ENCODE results near the gene EHBP1L1. TPM values are rescaled to one million over a fixed set of nuclear protein-coding genes. Genes with fewer than 3 reads are reported as not detected.

The EHBP1L1 gene
- polyA plus RNA-seq, 2 of the 4 experiments (the other 2 are of a cell fraction), result 11.6 to 43.8 TPM

GRCh38 chr11:65584723-65585171 lies 8.9 kb downstream of the EHBP1L1 start:
- ATAC-seq (no peak), FAIRE-seq (no peak), DNase-seq (ENCODE audit: low read depth in 1 of 2, low spot score in 1 of 2) (no peak)
- CTCF ChIA-PET, result interaction anchor here (1.3 to 14.6 kb wide), 5 partner anchors 9 to 43 kb away, joined by 3 to 249 read pairs (median 48); partner anchors contain the start of genes FAM89B, MAP3K11, PCNX3 and ZNRD2
- Histone ChIP-seq H3K4me2 (no peak overlapping the region), H3K4me3 (no peak overlapping the region), H3K9me3 (no peaks in the 10 kb centered on the region), H3K27ac (no peak overlapping the region), H3K4me1 (peaks cover 15% of the 10 kb centered on the region)
- POLR2A ChIA-PET, result no interaction called here
- 94% methylated on average over 25 of the region's 46 CpGs for WGBS (ENCODE audit: missing lambda C conversion rate)
- TF ChIP-seq MAFK (IDR thresholded peaks at IDR 0.05; ENCODE audit: partially characterized antibody) (no peak), ZSCAN20 (CRISPR knock-in tag; IDR thresholded peaks at IDR 0.05) (no peak), HOXB5 (CRISPR knock-in tag; IDR thresholded peaks at IDR 0.05) (no peak), RNF2 (IDR thresholded peaks at IDR 0.05; ENCODE audit: borderline replicate concordance, low read depth) (no peak), GATA3 (IDR thresholded peaks at IDR 0.05; ENCODE audit: borderline replicate concordance) (no peak), NR3C1 (IDR thresholded peaks at IDR 0.05) (no peak), MYC (IDR thresholded peaks at IDR 0.05; ENCODE audit: borderline replicate concordance, low read length) (no peak), REST (IDR thresholded peaks at IDR 0.05) (no peak), CHD2 (IDR thresholded peaks at IDR 0.05; ENCODE audit: low read length, partially characterized antibody) (no peak), E2F6 (IDR thresholded peaks at IDR 0.05; ENCODE audit: borderline replicate concordance, low read depth) (no peak)
- TF ChIP-seq, protein P1, sequence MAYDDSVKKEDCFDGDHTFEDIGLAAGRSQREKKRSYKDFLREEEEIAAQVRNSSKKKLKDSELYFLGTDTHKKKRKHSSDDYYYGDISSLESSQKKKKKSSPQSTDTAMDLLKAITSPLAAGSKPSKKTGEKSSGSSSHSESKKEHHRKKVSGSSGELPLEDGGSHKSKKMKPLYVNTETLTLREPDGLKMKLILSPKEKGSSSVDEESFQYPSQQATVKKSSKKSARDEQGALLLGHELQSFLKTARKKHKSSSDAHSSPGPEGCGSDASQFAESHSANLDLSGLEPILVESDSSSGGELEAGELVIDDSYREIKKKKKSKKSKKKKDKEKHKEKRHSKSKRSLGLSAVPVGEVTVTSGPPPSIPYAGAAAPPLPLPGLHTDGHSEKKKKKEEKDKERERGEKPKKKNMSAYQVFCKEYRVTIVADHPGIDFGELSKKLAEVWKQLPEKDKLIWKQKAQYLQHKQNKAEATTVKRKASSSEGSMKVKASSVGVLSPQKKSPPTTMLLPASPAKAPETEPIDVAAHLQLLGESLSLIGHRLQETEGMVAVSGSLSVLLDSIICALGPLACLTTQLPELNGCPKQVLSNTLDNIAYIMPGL (CRISPR knock-in tag; IDR thresholded peaks at IDR 0.05; ENCODE audit: borderline replicate concordance), result no peak

DNA sequence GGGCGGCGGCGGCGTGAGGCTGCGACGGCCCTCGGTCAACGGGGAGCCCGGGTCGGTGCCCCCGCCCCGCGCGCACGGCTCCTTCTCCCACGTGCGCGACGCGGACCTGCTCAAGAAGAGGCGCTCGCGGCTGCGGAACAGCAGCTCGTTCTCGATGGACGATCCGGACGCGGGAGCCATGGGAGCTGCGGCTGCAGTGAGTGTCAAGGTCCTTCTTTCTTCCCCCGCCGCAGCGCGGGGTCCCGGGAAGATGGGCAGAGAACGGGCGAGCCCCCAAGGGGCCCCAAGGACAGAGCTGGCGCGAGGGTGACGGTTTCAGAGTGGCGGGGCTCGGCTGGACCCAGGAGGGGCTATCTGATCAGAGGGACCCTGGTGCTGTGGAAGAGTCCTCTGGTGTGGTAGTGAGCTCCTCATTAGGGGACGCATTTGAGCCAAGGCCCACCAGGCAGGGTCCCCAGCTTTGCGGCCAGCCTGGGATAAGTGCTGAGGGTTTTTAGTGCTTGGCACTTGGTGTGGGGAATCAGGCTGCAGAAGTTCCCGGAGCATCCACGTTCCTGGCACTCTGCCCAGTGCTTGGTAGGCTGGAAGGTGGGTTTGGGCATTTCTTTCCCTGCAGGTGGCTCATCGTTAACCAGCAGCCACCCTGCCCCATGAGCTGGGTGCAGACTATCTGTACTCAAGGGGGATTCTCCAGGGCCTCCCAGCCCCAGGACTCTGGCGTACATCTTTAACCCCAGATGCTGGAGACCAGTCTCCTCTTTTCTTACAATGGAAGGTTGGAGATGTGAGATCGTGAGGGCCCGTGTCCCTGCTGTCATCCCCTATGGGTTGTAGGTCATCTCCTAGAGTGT lies 9.8 kb downstream of the EHBP1L1 start:
- WGBS (ENCODE audit: missing lambda C conversion rate), result 96% methylated on average over 49 of the region's 51 CpGs
- FAIRE-seq, result no peak
- peaks cover 15% of the 10 kb centered on the region for H3K4me1 ChIP-seq
- ChIA-PET CTCF (interaction anchor here (0.7 to 14.6 kb wide), 6 partner anchors 8 to 299 kb away, joined by 3 to 249 read pairs (median 46); partner anchors contain the start of genes EHBP1L1, FAM89B, MAP3K11 and PCNX3), POLR2A (interaction anchor here (1.0 kb wide), 1 partner anchor 10 kb away, joined by 3 read pairs; the partner anchor contains the start of gene EHBP1L1)
- no peak for TF ChIP-seq NR3C1 (IDR thresholded peaks at IDR 0.05)
- TF ChIP-seq RARB (CRISPR knock-in tag; IDR thresholded peaks at IDR 0.05), result no peak
- no peak for TF ChIP-seq ZNF302 (CRISPR knock-in tag; IDR thresholded peaks at IDR 0.05)
- TF ChIP-seq SREBF2 (IDR thresholded peaks at IDR 0.05), result no peak
- TF ChIP-seq REST (IDR thresholded peaks at IDR 0.05), result no peak
- no peak for TF ChIP-seq JUN (IDR thresholded peaks at IDR 0.05)
- TF ChIP-seq, protein P2, sequence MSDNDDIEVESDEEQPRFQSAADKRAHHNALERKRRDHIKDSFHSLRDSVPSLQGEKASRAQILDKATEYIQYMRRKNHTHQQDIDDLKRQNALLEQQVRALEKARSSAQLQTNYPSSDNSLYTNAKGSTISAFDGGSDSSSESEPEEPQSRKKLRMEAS (IDR thresholded peaks at IDR 0.05), result no peak
- TF ChIP-seq, protein P1 (CRISPR knock-in tag; IDR thresholded peaks at IDR 0.05; ENCODE audit: borderline replicate concordance), result no peak
- no peak for ATAC-seq
- no peaks in the 10 kb centered on the region for H3K9me3 ChIP-seq
- H3K4me2 ChIP-seq, result no peak overlapping the region
- DNase-seq (ENCODE audit: low read depth in 1 of 2, low spot score in 1 of 2), result no peak
- no peak overlapping the region for H3K4me3 ChIP-seq
- H3K27ac ChIP-seq, result no peak overlapping the region

Measured in A549 (cell line).